Uterus (tissue), 4 donors: ENCODE data around the gene MIDN. TPM values are rescaled to one million over a fixed set of nuclear protein-coding genes. Genes with fewer than 3 reads are reported as not detected.

Source experiments
- DNase-seq, 2 donors: peaks; one replicate each; pipeline ENCODE4 v3.0.0-alpha.2; 2019 to 2020
- H3K27ac ChIP-seq, 2 donors: fragments of 200-600 bp; sonication (generic); 1 replicate in 1 of 2; 2 replicates in 1 of 2; pipeline ENCODE4 v1.5.1; 2016 to 2018
- H3K27me3 ChIP-seq, 2 donors: fragments of 200-600 bp; sonication (generic); one replicate each; pipeline ENCODE4 v1.5.1; 2018 to 2019; ENCODE audit warnings: control low read depth in 1 of 2
- H3K36me3 ChIP-seq, 2 donors: fragments of 200-600 bp; sonication (generic); one replicate each; pipeline ENCODE4 v1.5.1; 2019; ENCODE audit warnings: control low read depth in 1 of 2
- H3K4me1 ChIP-seq, 2 donors: fragments of 200-600 bp; sonication (generic); one replicate each; pipeline ENCODE4 v1.5.1; 2018 to 2019; ENCODE audit warnings: control low read depth in 1 of 2
- H3K4me3 ChIP-seq, 2 donors: fragments of 200-600 bp; sonication (generic); 1 replicate in 1 of 2; 2 replicates in 1 of 2; pipeline ENCODE4 v1.5.1; 2018 to 2019; ENCODE audit warnings: mild to moderate bottlenecking in 1 of 2
- H3K9me3 ChIP-seq, 2 donors: fragments of 200-600 bp; sonication (generic); one replicate each; pipeline ENCODE4 v1.5.1; 2019; ENCODE audit warnings: control low read depth in 1 of 2
- POLR2A ChIP-seq, 2 donors: fragments of 450-650 bp; IDR thresholded peaks; one replicate each; pipeline ENCODE4 v1.6.1; 2016; ENCODE audit warnings: antibody characterized with exemption in 2 of 2, mild to moderate bottlenecking in 1 of 2, moderate library complexity in 1 of 2
- intact Hi-C: fragments of 100-400 bp; cut with DNase I; formaldehyde crosslinking; loops from one replicate; pipeline ENCODE4 v1.15.1; 2023; ENCODE audit warnings: low total_unique reads
- total RNA-seq, 4 donors: library from RNA; depleted of rRNA in 3 of 4; stranded (reverse); fragments of >200 nt in 3 of 4; gene quantifications; one replicate each; pipeline versions ENCODE4 v1.1.0 to v1.2.4, GENCODE V29; 2014 to 2023
- TF ChIP-seq, protein P1 (sequence below), 4 experiments: fragments of 200-600 bp in 2 of 4; fragments of 450-650 bp in 2 of 4; sonication (generic) in 2 of 4; IDR thresholded peaks; one replicate each; pipeline ENCODE4 v1.5.1; 2016 to 2019; ENCODE audit warnings: antibody characterized with exemption in 4 of 4, mild to moderate bottlenecking in 2 of 4, moderate library complexity in 1 of 4
- donor health status: DM: yes; HTN: yes; CAD: no.

MIDN gene
- total RNA-seq, 4 donors from 2014 or later: 0.77 to 108 (median 15.0) TPM

DNA sequence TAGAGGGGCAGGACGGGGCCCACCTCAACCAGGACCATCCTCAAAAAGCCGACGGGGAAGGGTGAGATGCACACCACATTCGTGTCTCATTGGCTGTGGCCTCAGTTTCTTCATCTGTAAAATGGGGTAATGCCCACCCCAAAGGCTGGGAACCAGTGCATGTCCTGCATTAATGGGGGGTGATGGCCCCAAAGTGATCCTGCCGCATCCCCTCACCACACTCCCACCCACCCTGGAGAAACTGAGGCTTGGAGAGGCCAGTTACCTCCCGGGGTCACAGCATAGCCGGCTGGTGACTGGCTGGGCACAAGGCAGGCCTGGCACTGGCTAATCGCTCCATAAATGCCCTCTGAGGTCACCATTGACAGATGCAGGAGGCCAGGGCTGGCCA is 640 bp upstream of the MIDN start:
- Histone ChIP-seq H3K36me3 (no peaks in the 10 kb centered on the region), H3K4me1 (peaks cover 0 to 21% of the 10 kb centered on the region in 2 donors), H3K4me3 (peak overlapping the region; percentile 66 to 71), H3K27me3 (no peaks in the 10 kb centered on the region), H3K9me3 (no peaks in the 10 kb centered on the region), H3K27ac (peak overlapping the region; percentile 99 to 100)
- intact Hi-C loops: no loop called here
- DNase-seq: no peak
- no peak for TF ChIP-seq POLR2A (IDR thresholded peaks at IDR 0.05)
- TF ChIP-seq, protein P1, sequence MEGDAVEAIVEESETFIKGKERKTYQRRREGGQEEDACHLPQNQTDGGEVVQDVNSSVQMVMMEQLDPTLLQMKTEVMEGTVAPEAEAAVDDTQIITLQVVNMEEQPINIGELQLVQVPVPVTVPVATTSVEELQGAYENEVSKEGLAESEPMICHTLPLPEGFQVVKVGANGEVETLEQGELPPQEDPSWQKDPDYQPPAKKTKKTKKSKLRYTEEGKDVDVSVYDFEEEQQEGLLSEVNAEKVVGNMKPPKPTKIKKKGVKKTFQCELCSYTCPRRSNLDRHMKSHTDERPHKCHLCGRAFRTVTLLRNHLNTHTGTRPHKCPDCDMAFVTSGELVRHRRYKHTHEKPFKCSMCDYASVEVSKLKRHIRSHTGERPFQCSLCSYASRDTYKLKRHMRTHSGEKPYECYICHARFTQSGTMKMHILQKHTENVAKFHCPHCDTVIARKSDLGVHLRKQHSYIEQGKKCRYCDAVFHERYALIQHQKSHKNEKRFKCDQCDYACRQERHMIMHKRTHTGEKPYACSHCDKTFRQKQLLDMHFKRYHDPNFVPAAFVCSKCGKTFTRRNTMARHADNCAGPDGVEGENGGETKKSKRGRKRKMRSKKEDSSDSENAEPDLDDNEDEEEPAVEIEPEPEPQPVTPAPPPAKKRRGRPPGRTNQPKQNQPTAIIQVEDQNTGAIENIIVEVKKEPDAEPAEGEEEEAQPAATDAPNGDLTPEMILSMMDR (IDR thresholded peaks at IDR 0.05): no peak

DNA sequence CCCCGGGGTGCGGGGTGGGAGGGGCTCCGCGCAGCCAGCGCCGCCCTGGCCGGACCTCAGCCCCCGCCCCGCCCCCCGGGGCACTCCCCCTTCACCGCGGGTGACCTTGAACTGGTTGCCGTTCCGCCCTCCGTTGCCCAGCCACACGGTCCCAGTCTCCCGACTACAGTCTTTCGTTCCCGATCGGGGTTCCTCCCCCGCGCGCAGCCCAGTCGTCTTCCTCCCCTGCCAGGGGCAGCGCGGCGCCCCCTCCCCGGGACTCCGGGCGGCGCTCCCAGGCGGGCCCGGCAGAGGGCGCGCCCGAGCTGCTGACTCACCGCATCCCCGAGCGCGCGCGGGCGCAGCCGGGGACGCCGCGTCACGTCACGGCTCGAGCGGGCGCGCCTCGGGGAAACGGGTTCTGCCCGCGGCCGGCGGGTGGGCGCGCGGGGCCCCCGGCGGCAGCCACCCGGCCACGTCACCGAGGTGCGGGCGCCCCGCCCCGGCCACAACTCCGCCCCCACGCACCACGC is 459 bp downstream of the MIDN start:
- Histone ChIP-seq H3K4me1 (peaks cover 0 to 25% of the 10 kb centered on the region in 2 donors), H3K36me3 (no peaks in the 10 kb centered on the region), H3K9me3 (no peaks in the 10 kb centered on the region), H3K4me3 (peak overlapping the region; percentile 66 to 71), H3K27ac (peak overlapping the region; percentile 99 to 100), H3K27me3 (no peaks in the 10 kb centered on the region)
- TF ChIP-seq, protein P1 (IDR thresholded peaks at IDR 0.05): peak; percentile 76 to 98 (median 95)
- TF ChIP-seq POLR2A (IDR thresholded peaks at IDR 0.05): no peak
- intact Hi-C loops: no loop called here
- DNase-seq: peak in 1 of 2 donors; percentile 87

DNA sequence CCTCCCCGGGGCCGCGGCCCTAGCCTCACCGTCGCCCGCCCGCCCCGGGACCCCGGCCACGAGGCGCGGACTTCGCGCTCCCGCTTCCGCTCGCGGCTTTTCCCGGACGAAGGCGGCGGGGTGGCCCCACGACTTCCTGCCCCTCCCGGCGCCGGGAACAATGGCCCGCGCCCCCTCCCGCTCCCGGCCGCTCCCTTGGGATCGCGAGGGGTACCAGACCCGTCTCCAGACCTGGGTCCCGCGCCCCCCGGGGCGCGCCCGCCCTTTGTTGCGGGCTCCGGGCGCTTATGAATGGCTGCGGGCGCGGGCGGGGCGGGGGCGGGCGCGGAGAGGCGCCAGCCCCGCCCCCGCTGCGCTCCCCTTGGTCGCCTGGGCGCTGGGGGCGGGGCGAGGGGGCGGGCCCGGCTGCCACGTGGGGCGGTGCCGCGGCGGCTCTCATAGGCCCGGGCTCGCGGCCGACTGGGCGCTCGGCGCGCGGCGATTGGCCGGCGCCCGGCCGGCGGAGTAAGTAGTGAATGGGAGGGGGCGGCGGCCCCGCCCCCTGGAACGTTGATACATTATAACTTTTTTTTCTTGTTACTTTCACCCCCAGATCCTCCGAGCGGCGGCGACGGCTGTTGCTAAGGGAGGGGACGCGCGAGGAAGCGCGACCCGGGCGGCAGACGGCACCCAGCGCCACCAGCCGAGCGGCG is 1.1 kb downstream of the MIDN start:
- peak overlapping the region; percentile 99 to 100 for H3K27ac ChIP-seq
- TF ChIP-seq POLR2A (IDR thresholded peaks at IDR 0.05): peak; percentile 84 to 88
- TF ChIP-seq, protein P1 (IDR thresholded peaks at IDR 0.05): peak in 1 of 4 experiments; percentile 22
- no peaks in the 10 kb centered on the region for H3K27me3 ChIP-seq
- intact Hi-C loops: no loop called here
- peaks cover 0 to 26% of the 10 kb centered on the region in 2 donors for H3K4me1 ChIP-seq
- H3K36me3 ChIP-seq: no peaks in the 10 kb centered on the region
- peak; percentile 94 to 95 for DNase-seq
- H3K4me3 ChIP-seq: peak overlapping the region; percentile 70 to 86
- no peaks in the 10 kb centered on the region for H3K9me3 ChIP-seq

DNA sequence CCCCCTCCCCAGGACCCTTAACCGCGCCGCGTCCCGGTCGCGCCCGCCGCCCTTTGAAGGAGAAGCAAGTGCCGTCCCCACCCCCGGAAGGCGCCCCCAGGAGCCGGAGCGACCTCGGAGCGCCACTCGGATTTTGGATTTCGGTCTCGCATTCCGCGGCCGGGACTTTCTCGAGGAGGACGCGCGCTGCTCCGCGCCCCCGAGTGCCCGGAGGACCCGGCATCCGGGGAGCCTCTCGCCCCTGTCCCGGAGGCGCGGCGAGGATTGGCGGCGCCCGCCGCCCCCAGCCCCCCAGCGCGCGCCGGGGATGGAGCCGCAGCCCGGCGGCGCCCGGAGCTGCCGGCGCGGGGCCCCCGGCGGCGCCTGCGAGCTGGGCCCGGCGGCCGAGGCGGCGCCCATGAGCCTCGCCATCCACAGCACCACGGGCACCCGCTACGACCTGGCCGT is 1.6 kb downstream of the MIDN start:
- Histone ChIP-seq H3K4me3 (peak overlapping the region; percentile 70 to 86), H3K4me1 (peaks cover 0 to 26% of the 10 kb centered on the region in 2 donors), H3K27me3 (no peaks in the 10 kb centered on the region), H3K36me3 (no peaks in the 10 kb centered on the region), H3K9me3 (no peaks in the 10 kb centered on the region), H3K27ac (peak overlapping the region; percentile 96 to 98)
- no peak for TF ChIP-seq POLR2A (IDR thresholded peaks at IDR 0.05)
- TF ChIP-seq, protein P1 (IDR thresholded peaks at IDR 0.05): no peak
- intact Hi-C loops: no loop called here
- DNase-seq: no peak
